ENCODE data around the gene LIPT2. TPM values are rescaled to one million over a fixed set of nuclear protein-coding genes. Genes with fewer than 3 reads are reported as not detected.
A peak's percentile ranks its signal among the peaks of the same experiment; 100 is the strongest.

LIPT2 gene
- total and polyA plus RNA-seq, 7 donors = 1.2 to 3.9 (median 3.2) TPM

DNA sequence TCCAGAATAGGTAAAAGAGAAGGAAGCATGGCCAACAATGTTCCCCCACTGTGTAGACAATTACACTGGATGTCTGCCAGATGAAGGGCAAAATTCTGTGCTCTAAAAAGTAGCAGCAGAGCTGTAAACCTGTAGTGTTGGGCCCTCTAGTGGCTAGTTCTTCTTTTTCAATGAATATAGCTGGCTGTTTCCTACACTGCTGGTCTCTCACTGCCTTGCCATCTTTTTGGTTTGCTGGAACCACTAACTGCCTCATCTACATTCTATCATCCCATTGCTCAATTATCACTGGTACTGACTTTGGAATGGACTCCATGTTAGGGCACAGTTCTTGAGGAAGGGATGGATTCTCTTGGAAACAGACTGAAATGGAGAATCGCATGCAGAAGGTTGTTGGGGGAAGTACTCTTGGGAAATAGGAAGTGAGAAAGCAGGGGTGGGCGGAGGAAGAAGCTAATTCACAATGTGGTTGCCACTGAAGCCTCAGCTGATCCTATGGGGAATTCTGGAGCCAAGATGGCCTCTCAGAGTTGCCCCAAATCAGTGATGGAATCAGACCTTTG is 44.1 kb downstream of the LIPT2 start:
- DNase-seq = peak; percentile 68
- TF ChIP-seq POLR2AphosphoS5 (IDR thresholded peaks at IDR 0.05) (peak in 2 of 4 donors; percentile 47 to 52), POLR2A (IDR thresholded peaks at IDR 0.05) (no peak), EP300 (IDR thresholded peaks at IDR 0.05) (no peak)
- TF ChIP-seq, protein P1, sequence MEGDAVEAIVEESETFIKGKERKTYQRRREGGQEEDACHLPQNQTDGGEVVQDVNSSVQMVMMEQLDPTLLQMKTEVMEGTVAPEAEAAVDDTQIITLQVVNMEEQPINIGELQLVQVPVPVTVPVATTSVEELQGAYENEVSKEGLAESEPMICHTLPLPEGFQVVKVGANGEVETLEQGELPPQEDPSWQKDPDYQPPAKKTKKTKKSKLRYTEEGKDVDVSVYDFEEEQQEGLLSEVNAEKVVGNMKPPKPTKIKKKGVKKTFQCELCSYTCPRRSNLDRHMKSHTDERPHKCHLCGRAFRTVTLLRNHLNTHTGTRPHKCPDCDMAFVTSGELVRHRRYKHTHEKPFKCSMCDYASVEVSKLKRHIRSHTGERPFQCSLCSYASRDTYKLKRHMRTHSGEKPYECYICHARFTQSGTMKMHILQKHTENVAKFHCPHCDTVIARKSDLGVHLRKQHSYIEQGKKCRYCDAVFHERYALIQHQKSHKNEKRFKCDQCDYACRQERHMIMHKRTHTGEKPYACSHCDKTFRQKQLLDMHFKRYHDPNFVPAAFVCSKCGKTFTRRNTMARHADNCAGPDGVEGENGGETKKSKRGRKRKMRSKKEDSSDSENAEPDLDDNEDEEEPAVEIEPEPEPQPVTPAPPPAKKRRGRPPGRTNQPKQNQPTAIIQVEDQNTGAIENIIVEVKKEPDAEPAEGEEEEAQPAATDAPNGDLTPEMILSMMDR (IDR thresholded peaks at IDR 0.05) = peak; percentile 32 to 77 (median 73)
- H3K36me3 ChIP-seq = no peaks in the 10 kb centered on the region
- peaks cover 0 to 5% (median under 1%) of the 10 kb centered on the region in 4 donors for H3K4me1 ChIP-seq
- no peak overlapping the region for H3K4me3 ChIP-seq
- H3K27ac ChIP-seq = no peak overlapping the region
- no peaks in the 10 kb centered on the region for H3K9me3 ChIP-seq
- intact Hi-C loops (cut with DNase I) = loop anchor here (1.0 to 2.0 kb wide), 2 partner anchors 61 to 193 kb away; no protein-coding TSS in a partner anchor
- 56 to 89% methylated on average over 2 of the region's 2 CpGs for WGBS, 2 donors
- no peaks in the 10 kb centered on the region for H3K27me3 ChIP-seq

DNA sequence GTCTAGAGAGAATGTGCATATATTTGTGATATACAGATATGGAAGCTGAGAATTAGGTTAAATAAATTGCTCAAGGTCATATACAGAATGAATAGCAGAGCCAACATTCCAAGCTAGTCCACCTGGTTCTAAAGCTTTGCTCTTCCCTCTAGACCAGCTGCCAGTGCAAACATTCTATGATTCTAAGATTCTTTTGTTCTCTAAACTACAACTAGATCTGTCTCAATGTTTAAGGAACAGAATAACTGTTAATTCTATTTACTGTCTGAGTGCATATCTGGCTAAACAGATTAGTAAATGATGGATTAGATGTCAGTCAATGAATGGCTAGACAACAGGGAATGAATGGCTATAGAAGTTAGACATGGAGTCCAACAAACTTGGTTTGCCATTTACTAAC is 45.8 kb downstream of the LIPT2 start:
- TF ChIP-seq EP300 (IDR thresholded peaks at IDR 0.05) (no peak), POLR2AphosphoS5 (IDR thresholded peaks at IDR 0.05) (no peak), POLR2A (IDR thresholded peaks at IDR 0.05) (no peak)
- TF ChIP-seq, protein P1 (IDR thresholded peaks at IDR 0.05) = no peak
- H3K36me3 ChIP-seq = no peaks in the 10 kb centered on the region
- no peak for DNase-seq
- intact Hi-C loops (cut with DNase I) = loop anchor here (2.0 kb wide), 1 partner anchor 191 kb away; no protein-coding TSS in a partner anchor
- H3K27ac ChIP-seq = no peak overlapping the region
- H3K4me1 ChIP-seq = peaks cover 0 to 13% (median 11%) of the 10 kb centered on the region in 4 donors
- H3K4me3 ChIP-seq = no peak overlapping the region
- H3K9me3 ChIP-seq = no peaks in the 10 kb centered on the region
- H3K27me3 ChIP-seq = no peaks in the 10 kb centered on the region

DNA sequence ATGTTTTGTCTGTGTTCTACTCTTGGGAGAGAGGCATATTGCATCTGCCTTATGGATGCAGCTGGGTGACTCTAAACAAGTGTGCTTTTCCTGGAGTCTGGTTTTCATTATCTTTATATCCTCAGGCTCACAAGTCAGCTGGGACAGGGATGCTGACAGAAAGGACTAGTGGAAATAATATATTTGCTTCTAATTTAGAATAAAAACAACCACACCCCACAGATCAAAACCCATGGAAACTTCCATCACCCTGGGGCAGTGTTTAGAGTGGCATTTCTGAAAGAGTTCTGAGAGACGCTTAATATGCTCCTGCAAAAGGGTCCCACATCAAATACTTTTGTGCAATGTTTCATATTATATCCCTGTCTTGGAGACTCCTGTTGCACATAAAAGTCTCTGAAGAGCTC is 47.0 kb downstream of the LIPT2 start:
- 75 to 92% methylated on average over 1 of the region's 1 CpG for WGBS, 2 donors
- intact Hi-C loops (cut with DNase I) = no loop called here

DNA sequence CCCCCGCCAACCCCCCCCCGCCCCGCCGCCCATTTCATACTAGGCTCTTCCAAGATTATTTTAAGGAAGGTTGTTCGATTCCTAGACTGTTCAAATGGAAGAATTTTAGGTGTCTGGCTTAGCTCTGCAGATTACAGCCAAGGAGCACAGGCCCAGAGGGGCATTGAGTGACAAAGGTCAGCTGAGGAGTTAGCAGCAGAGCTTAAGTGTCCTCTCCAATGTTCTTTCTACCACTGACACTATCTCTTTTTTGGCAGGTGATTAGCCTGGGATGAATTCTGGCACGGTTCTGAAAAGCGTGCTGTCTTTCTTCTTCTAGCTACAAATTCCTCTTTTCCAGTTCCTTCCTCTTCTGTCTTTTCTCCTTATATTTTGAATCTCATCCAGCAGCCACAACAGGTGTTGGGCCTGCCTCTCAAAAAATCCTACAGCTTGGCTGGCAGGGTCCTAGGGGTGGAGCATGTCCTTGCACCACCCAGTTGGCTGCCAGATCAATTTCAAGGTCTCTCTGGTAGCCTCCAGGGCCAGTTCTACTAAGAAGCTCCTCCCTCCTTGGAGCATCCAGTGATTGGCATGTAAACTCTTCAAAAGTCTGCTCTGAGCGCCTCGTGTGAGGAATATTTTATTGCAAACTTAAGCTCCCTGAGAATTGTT is 49.2 kb downstream of the LIPT2 start:
- Histone ChIP-seq H3K4me1 (peaks cover 0 to 16% (median 11%) of the 10 kb centered on the region in 4 donors), H3K9me3 (no peaks in the 10 kb centered on the region), H3K27ac (no peak overlapping the region), H3K36me3 (no peaks in the 10 kb centered on the region), H3K27me3 (no peaks in the 10 kb centered on the region), H3K4me3 (no peak overlapping the region)
- intact Hi-C loops (cut with DNase I) = no loop called here
- no peak for TF ChIP-seq EP300 (IDR thresholded peaks at IDR 0.05)
- TF ChIP-seq POLR2AphosphoS5 (IDR thresholded peaks at IDR 0.05) = no peak
- no peak for TF ChIP-seq POLR2A (IDR thresholded peaks at IDR 0.05)
- TF ChIP-seq, protein P1 (IDR thresholded peaks at IDR 0.05) = no peak
- no peak for DNase-seq
- WGBS, 2 donors = 31 to 78% methylated on average over 9 of the region's 9 CpGs

More for the DNA sequence above, 47.0 kb downstream of the LIPT2 start:
- no peak for TF ChIP-seq POLR2AphosphoS5 (IDR thresholded peaks at IDR 0.05)
- TF ChIP-seq, protein P1 (IDR thresholded peaks at IDR 0.05) = no peak
- TF ChIP-seq POLR2A (IDR thresholded peaks at IDR 0.05) = no peak
- no peak for TF ChIP-seq EP300 (IDR thresholded peaks at IDR 0.05)
- peaks cover 0 to 16% (median 11%) of the 10 kb centered on the region in 4 donors for H3K4me1 ChIP-seq
- no peaks in the 10 kb centered on the region for H3K9me3 ChIP-seq
- no peak for DNase-seq
- no peaks in the 10 kb centered on the region for H3K36me3 ChIP-seq
- no peak overlapping the region for H3K27ac ChIP-seq
- no peak overlapping the region for H3K4me3 ChIP-seq
- H3K27me3 ChIP-seq = no peaks in the 10 kb centered on the region

All from sigmoid colon (tissue), 7 donors.